Measurements from ENCODE around the gene SLC24A1. TPM values are rescaled to one million over a fixed set of nuclear protein-coding genes. Genes with fewer than 3 reads are reported as not detected.

Gene SLC24A1

GRCh38 chr15:65690778-65691177, 69.0 kb downstream of the SLC24A1 start:
- WGBS = 94% methylated on average over 4 of the region's 4 CpGs
- Histone ChIP-seq H3K18ac (ENCODE audit: low read depth in 1 of 2, low read length in 2 of 2) (no peak overlapping the region), H2BK120ac (ENCODE audit: low read depth, low read length) (no peak overlapping the region), H3K4me2 (ENCODE audit: low read length, poor library complexity, severe bottlenecking) (no peak overlapping the region), H3K79me1 (replicated peaks; ENCODE audit: low read length, poor library complexity, severe bottlenecking) (no peaks in the 10 kb centered on the region), H2BK5ac (ENCODE audit: low read depth, low read length, poor library complexity, severe bottlenecking) (no peak overlapping the region), H3K27ac (ENCODE audit: low read length, poor library complexity, severe bottlenecking) (no peak overlapping the region), H3K23ac (ENCODE audit: low read length in 2 of 2) (no peak overlapping the region), H4K91ac (ENCODE audit: low read length) (no peak overlapping the region), H2AFZ (ENCODE audit: low read depth, low read length) (no peak overlapping the region), H3K4me3 (ENCODE audit: insufficient read depth in 1 of 2, low read depth in 1 of 2, low read length in 2 of 2) (no peak overlapping the region), H2BK15ac (ENCODE audit: low read depth, poor library complexity, severe bottlenecking) (no peak overlapping the region), H3K4ac (ENCODE audit: low read depth in 1 of 2, low read length in 2 of 2) (no peak overlapping the region), H2AK5ac (ENCODE audit: low read length, severe bottlenecking) (no peak overlapping the region), H3K9me3 (ENCODE audit: control insufficient read depth, low read length) (no peaks in the 10 kb centered on the region), H4K8ac (ENCODE audit: low read length) (no peak overlapping the region), H2BK12ac (ENCODE audit: low read length in 2 of 2) (no peak overlapping the region), H3K36me3 (ENCODE audit: control insufficient read depth in 1 of 2, insufficient read depth in 2 of 2, low read depth in 1 of 2, low read length in 2 of 2) (peaks cover 0 to 48% of the 10 kb centered on the region in 2 experiments), H3K4me1 (ENCODE audit: control insufficient read depth, insufficient read depth, low read depth, low read length) (no peaks in the 10 kb centered on the region), H3K9ac (ENCODE audit: low read length) (no peak overlapping the region), H3K27me3 (ENCODE audit: control insufficient read depth in 1 of 2, insufficient read depth in 1 of 2, low read length in 2 of 2) (no peaks in the 10 kb centered on the region), H3K14ac (ENCODE audit: low read length in 2 of 2) (no peak overlapping the region)
- no peak for DNase-seq

GRCh38 chr15:65695081-65695480, 73.3 kb downstream of the SLC24A1 start:
- WGBS = 88% methylated on average over 1 of the region's 2 CpGs
- Histone ChIP-seq H3K4ac (ENCODE audit: low read depth in 1 of 2, low read length in 2 of 2) (no peak overlapping the region), H2BK5ac (ENCODE audit: low read depth, low read length, poor library complexity, severe bottlenecking) (no peak overlapping the region), H4K8ac (ENCODE audit: low read length) (no peak overlapping the region), H3K4me3 (ENCODE audit: insufficient read depth in 1 of 2, low read depth in 1 of 2, low read length in 2 of 2) (no peak overlapping the region), H3K4me1 (ENCODE audit: control insufficient read depth, insufficient read depth, low read depth, low read length) (no peaks in the 10 kb centered on the region), H3K4me2 (ENCODE audit: low read length, poor library complexity, severe bottlenecking) (no peak overlapping the region), H2AK5ac (ENCODE audit: low read length, severe bottlenecking) (no peak overlapping the region), H3K14ac (ENCODE audit: low read length in 2 of 2) (no peak overlapping the region), H2BK15ac (ENCODE audit: low read depth, poor library complexity, severe bottlenecking) (no peak overlapping the region), H4K91ac (ENCODE audit: low read length) (no peak overlapping the region), H2BK12ac (ENCODE audit: low read length in 2 of 2) (no peak overlapping the region), H3K9me3 (ENCODE audit: control insufficient read depth, low read length) (no peaks in the 10 kb centered on the region), H3K36me3 (ENCODE audit: control insufficient read depth in 1 of 2, insufficient read depth in 2 of 2, low read depth in 1 of 2, low read length in 2 of 2) (peaks cover 0 to 39% of the 10 kb centered on the region in 2 experiments), H3K79me1 (replicated peaks; ENCODE audit: low read length, poor library complexity, severe bottlenecking) (no peaks in the 10 kb centered on the region), H3K27ac (ENCODE audit: low read length, poor library complexity, severe bottlenecking) (no peak overlapping the region), H3K27me3 (ENCODE audit: control insufficient read depth in 1 of 2, insufficient read depth in 1 of 2, low read length in 2 of 2) (no peaks in the 10 kb centered on the region), H3K23ac (ENCODE audit: low read length in 2 of 2) (no peak overlapping the region), H2AFZ (ENCODE audit: low read depth, low read length) (no peak overlapping the region), H3K9ac (ENCODE audit: low read length) (no peak overlapping the region), H3K18ac (ENCODE audit: low read depth in 1 of 2, low read length in 2 of 2) (no peak overlapping the region), H2BK120ac (ENCODE audit: low read depth, low read length) (no peak overlapping the region)
- peak; percentile 30 for DNase-seq

Small RNA genes within 50 kb of the gene (small RNA-seq; reads per million reads assigned to genes)
- gene SNORD13E (ENCODE audit: low read depth) = not detected
